ENCODE results near the gene APOBEC3B. TPM values are rescaled to one million over a fixed set of nuclear protein-coding genes. Genes with fewer than 3 reads are reported as not detected.
"Not testable (repeated sequence)": the region's sequence is repeated elsewhere in the genome, so short reads cannot be mapped to it uniquely, and the experiment has no call there.

Gene APOBEC3B
- total RNA-seq, 2 experiments from 2014 or later, result 8.0 to 8.5 TPM

DNA sequence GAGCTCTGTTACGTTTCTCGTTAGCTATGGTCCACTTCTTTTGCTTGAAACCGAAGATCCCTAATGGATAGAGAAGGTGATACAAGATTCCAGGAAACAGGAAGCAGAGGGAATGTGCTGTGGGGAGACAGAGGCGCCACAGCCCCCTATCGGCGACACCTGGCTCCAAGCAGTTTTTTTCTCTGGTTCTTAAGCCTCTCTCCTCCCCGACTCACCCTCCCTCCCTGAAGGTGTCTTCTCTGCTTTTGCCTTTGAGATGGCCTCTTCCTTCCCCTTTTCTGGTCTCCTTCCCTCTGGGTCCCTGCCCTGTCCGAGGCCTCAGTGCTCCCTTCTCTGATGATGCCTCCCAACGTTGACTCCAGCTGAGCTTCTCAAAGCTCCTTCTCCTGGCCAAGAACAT lies 38.9 kb upstream of the APOBEC3B start:
- H3K27ac Mint-ChIP-seq, result peak overlapping the region; percentile 59
- CTCF ChIA-PET, result interaction anchor here (0.7 to 1.4 kb wide), 5 partner anchors 9 to 90 kb away, joined by 3 to 8 read pairs (median 6); no protein-coding TSS in a partner anchor

DNA sequence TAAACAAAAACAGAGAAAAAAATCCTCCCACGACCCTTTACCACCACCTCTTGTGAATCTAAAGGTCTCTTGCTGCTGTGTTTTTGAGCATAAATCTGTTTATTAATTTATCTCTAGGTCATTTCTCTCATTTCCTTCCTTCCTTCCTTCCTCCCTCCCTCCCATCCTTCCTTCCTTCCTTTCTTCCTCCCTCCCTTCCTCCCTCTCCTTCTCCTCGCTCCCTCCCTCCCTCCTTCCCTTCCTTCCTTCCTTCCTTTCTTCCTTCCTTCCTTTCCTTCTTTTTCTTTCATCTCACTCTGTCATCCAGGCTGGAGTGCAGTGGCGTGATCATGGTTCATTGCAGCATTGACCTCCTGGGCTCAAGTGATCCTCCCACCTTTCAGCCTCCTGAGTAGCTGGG lies 38.3 kb upstream of the APOBEC3B start:
- no peak for DNase-seq
- H3K27ac Mint-ChIP-seq, result peak overlapping the region; percentile 59
- intact Hi-C loops (cut with DNase I, micrococcal nuclease), result no loop called here
- peaks cover 39% of the 10 kb centered on the region for H3K27me3 Mint-ChIP-seq
- ChIA-PET POLR2A (no interaction called here), CTCF (no interaction called here)
- H3K9me3 Mint-ChIP-seq (ENCODE audit: low read depth), result no peaks in the 10 kb centered on the region
- ATAC-seq, result no peak
- peaks cover 49% of the 10 kb centered on the region for H3K4me1 Mint-ChIP-seq
- H3K4me3 Mint-ChIP-seq, result no peak overlapping the region
- no peaks in the 10 kb centered on the region for H3K36me3 Mint-ChIP-seq (ENCODE audit: low read depth)

More for the DNA sequence above, 38.9 kb upstream of the APOBEC3B start:
- no peak for DNase-seq
- Mint-ChIP-seq H3K4me3 (no peak overlapping the region), H3K27me3 (peaks cover 42% of the 10 kb centered on the region), H3K36me3 (ENCODE audit: low read depth) (no peaks in the 10 kb centered on the region), H3K9me3 (ENCODE audit: low read depth) (no peaks in the 10 kb centered on the region), H3K4me1 (peaks cover 52% of the 10 kb centered on the region)
- ATAC-seq, result no peak
- POLR2A ChIA-PET, result no interaction called here
- intact Hi-C loops (cut with DNase I, micrococcal nuclease), result no loop called here

DNA sequence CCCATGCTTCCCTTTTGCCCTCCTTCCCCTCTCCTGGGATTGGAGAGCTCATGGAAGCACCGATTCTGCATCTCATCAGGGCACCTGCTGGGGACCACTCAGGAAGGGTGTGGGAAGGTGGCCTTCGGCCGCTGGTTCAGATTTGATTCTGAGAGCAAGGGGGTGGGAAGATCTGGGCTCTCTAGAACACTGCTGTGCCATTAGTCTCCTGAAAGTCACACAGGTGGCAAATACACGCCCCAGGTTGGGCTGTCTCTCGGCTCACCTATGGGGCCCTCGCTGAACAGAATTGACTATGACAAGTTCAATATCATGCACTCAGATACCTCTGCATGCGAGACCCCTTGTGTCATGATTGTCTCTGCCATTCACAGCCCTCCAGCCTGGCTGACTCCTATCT lies 37.5 kb upstream of the APOBEC3B start:
- H3K4me3 Mint-ChIP-seq, result no peak overlapping the region
- peaks cover 37% of the 10 kb centered on the region for H3K27me3 Mint-ChIP-seq
- intact Hi-C loops (cut with DNase I, micrococcal nuclease), result no loop called here
- ATAC-seq (no peak), DNase-seq (no peak)
- H3K36me3 Mint-ChIP-seq (ENCODE audit: low read depth), result no peaks in the 10 kb centered on the region
- H3K27ac Mint-ChIP-seq, result no peak overlapping the region
- H3K9me3 Mint-ChIP-seq (ENCODE audit: low read depth), result no peaks in the 10 kb centered on the region
- POLR2A ChIA-PET, result no interaction called here
- peaks cover 49% of the 10 kb centered on the region for H3K4me1 Mint-ChIP-seq
- CTCF ChIA-PET, result no interaction called here

DNA sequence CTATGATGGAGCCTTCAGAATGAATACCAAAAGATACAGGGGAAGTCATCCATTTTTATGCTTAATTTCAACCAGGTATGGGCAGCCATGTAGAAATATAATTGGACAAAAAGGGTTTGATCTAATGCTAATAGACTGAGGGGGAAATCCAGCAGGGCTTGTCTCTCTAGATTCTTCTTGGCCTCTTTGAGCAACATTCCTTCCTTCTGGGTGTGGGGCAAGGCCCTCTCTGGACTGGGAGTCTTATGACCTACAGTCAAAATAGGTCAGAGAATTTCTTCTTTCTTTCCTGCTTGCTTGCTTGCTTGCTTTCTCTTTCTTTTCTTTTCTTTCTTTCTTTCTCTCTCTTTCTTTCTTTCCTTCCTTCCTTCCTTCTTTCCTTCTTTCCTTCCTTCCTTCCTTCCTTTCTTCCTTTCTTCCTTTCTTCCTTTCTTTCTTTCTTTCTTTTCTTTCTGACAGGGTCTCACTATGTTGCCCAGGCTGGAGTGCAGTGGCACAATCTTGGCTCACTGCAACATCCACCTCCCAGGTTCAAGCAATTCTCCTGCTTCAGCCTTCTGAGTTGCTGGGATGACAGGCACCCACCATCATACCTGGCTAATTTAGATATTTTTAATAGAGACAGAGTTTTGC lies 36.3 kb upstream of the APOBEC3B start:
- H3K36me3 Mint-ChIP-seq (ENCODE audit: low read depth); H3K27ac Mint-ChIP-seq; ATAC-seq; H3K9me3 Mint-ChIP-seq (ENCODE audit: low read depth); DNase-seq; CTCF ChIA-PET; H3K4me3 Mint-ChIP-seq; intact Hi-C loops (cut with DNase I, micrococcal nuclease): not testable (repeated sequence)
- peaks cover 37% of the 10 kb centered on the region for H3K27me3 Mint-ChIP-seq
- POLR2A ChIA-PET, result interaction anchor here (1.2 kb wide), 1 partner anchor 72 kb away, joined by 3 read pairs; no protein-coding TSS in a partner anchor
- peaks cover 45% of the 10 kb centered on the region for H3K4me1 Mint-ChIP-seq

DNA sequence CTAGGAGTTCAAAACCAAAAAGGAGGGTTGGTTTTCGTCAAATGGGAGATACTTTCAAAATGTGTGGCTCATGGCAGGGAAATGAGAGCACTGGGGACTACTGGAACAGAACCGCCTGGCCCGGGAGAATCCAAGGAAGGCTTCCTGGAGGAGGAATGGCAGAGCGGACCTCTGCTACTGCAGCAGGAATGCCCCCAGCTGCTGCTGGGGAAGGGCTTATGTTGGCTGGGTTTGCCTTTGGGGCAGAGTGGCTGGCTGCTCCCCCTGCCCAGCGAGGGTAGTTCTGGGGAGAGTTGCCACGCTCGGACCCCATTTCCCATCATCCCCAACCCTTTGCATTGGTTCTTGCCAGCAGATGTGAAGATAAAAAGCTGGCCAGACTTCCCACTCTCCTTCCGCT lies 35.4 kb upstream of the APOBEC3B start:
- ATAC-seq (no peak), DNase-seq (no peak)
- H3K4me1 Mint-ChIP-seq, result peaks cover 36% of the 10 kb centered on the region
- intact Hi-C loops (cut with DNase I, micrococcal nuclease), result no loop called here
- ChIA-PET CTCF (interaction anchor here (1.0 kb wide), 1 partner anchor 224 kb away, joined by 3 read pairs; no protein-coding TSS in a partner anchor), POLR2A (interaction anchor here (1.2 kb wide), 1 partner anchor 73 kb away, joined by 3 read pairs; no protein-coding TSS in a partner anchor)
- H3K27ac Mint-ChIP-seq, result no peak overlapping the region
- H3K27me3 Mint-ChIP-seq, result peaks cover 37% of the 10 kb centered on the region
- H3K36me3 Mint-ChIP-seq (ENCODE audit: low read depth), result no peaks in the 10 kb centered on the region
- no peak overlapping the region for H3K4me3 Mint-ChIP-seq
- H3K9me3 Mint-ChIP-seq (ENCODE audit: low read depth), result no peaks in the 10 kb centered on the region

DNA sequence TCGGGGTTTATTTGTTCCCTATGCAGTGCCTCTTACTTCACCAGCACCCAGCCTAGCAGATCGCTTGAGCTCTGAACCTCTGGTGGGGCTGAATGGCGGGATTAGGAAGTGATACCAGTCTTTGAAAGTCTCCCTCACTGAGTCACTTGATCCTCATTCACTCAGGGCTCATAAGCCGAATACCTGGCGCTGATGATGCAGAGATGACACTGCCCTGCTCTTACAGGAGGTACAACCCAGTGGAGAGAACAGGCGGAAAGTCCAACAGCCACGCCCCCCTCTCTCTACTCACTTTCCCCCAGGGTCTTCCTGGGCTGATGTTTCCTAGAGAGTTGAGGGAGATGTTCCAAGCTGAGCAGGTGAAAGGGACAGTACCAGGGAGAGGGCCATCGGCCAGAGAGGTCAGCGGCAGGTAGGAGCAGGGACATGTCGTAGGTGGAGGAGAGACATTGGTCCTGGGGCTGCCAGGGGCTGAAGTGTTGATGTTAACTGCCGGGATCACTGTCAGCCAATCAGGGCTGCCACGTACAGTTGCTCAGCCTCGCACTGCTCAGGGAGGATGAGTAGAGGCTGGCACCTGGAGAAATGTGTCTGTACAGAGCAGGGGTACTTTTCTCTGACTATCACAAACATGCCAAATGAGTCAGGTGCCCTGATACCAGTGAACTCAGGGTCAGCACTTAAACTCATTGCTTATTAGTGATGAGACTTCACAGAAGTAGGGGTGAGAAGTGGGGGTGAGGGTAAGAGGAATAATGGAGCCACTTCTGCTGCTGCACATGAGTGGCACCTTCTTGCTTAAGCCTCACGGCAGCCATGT lies 34.6 kb upstream of the APOBEC3B start:
- peaks cover 29% of the 10 kb centered on the region for H3K4me1 Mint-ChIP-seq

DNA sequence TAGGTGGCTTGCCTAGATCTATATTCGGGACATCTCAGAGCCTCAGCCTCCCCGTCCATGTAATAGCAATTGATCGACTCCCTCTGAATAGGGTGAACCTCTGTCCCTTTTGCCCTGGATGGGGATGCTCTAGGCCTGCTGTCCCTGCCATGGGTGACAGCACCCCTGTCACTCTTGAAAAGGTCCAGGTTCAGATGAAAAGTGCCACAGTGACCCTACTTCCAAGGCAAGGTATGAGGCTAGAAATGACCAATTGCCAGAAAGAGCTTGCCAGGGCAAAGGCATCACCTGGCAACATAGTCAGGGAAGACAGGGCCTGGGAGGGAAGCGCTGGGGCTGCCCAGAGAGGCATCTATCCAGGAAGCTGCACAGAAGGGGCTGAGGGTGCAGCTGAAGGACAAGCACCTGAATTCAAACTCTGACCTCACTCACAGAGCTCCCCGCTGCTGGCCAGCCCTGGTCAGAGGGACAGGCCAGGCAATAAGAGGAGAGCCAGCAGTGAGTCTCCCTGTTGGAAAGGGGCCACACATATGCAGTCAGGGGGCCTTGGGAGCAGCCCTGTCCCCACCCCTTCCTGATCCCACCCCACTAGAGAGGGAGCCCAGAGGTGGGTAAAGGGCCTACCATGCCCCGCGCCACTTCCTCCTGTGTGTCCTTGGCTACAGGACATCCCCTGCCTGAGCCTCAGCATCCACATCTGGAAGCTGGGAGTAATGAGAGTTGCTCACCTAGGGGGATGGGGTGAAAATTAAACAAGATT lies 33.8 kb upstream of the APOBEC3B start:
- H3K4me3 Mint-ChIP-seq, result no peak overlapping the region
- peaks cover 36% of the 10 kb centered on the region for H3K27me3 Mint-ChIP-seq
- POLR2A ChIA-PET, result no interaction called here
- peaks cover 24% of the 10 kb centered on the region for H3K4me1 Mint-ChIP-seq
- H3K27ac Mint-ChIP-seq, result no peak overlapping the region
- no peak for ATAC-seq
- H3K36me3 Mint-ChIP-seq (ENCODE audit: low read depth), result no peaks in the 10 kb centered on the region
- CTCF ChIA-PET, result no interaction called here
- DNase-seq, result no peak
- intact Hi-C loops (cut with DNase I, micrococcal nuclease), result no loop called here
- H3K9me3 Mint-ChIP-seq (ENCODE audit: low read depth), result no peaks in the 10 kb centered on the region

More for the DNA sequence above, 34.6 kb upstream of the APOBEC3B start:
- Mint-ChIP-seq H3K36me3 (ENCODE audit: low read depth) (no peaks in the 10 kb centered on the region), H3K27me3 (peaks cover 37% of the 10 kb centered on the region), H3K4me3 (no peak overlapping the region), H3K27ac (peak overlapping the region; percentile 53), H3K9me3 (ENCODE audit: low read depth) (no peaks in the 10 kb centered on the region)
- intact Hi-C loops (cut with DNase I, micrococcal nuclease), result no loop called here
- ChIA-PET CTCF (interaction anchor here (1.0 kb wide), 1 partner anchor 224 kb away, joined by 3 read pairs; no protein-coding TSS in a partner anchor), POLR2A (interaction anchor here (1.2 kb wide), 1 partner anchor 74 kb away, joined by 3 read pairs; no protein-coding TSS in a partner anchor)
- peak; percentile 69 for DNase-seq
- peak; percentile 85 for ATAC-seq

DNA sequence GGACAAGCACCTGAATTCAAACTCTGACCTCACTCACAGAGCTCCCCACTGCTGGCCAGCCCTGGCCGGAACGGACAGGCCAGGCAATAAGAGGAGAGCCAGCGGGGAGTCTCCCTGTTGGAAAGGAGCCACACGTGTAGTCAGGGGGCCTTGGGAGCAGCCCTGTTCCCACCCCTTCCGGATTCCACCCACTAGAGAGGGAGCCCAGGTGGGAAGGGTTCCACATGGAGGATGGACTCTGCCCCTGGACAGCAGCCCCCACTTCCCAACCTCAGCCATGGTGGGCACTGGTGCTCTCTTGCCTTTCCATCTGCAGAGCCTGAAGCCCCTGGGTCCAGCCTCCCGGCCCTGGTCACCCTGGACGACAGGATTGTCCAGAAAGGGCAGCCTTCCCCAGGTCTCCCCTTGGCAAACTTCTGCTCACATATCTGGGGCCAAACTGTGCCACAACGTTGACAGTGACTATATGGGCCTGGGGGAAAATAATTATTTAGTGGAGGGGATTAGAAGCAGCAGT lies 32.2 kb upstream of the APOBEC3B start:
- intact Hi-C loops (cut with DNase I, micrococcal nuclease), result no loop called here
- Mint-ChIP-seq H3K4me1 (peaks cover 34% of the 10 kb centered on the region), H3K27me3 (peaks cover 23% of the 10 kb centered on the region), H3K36me3 (ENCODE audit: low read depth) (no peaks in the 10 kb centered on the region), H3K9me3 (ENCODE audit: low read depth) (no peaks in the 10 kb centered on the region), H3K4me3 (no peak overlapping the region), H3K27ac (no peak overlapping the region)
- ATAC-seq, result no peak
- ChIA-PET CTCF (interaction anchor here (0.6 to 2.0 kb wide), 3 partner anchors 28 to 80 kb away, joined by 3 to 7 read pairs (median 5); no protein-coding TSS in a partner anchor), POLR2A (interaction anchor here (0.6 to 1.6 kb wide), 2 partner anchors 9 to 44 kb away, joined by 3 read pairs; no protein-coding TSS in a partner anchor)
- DNase-seq, result no peak

DNA sequence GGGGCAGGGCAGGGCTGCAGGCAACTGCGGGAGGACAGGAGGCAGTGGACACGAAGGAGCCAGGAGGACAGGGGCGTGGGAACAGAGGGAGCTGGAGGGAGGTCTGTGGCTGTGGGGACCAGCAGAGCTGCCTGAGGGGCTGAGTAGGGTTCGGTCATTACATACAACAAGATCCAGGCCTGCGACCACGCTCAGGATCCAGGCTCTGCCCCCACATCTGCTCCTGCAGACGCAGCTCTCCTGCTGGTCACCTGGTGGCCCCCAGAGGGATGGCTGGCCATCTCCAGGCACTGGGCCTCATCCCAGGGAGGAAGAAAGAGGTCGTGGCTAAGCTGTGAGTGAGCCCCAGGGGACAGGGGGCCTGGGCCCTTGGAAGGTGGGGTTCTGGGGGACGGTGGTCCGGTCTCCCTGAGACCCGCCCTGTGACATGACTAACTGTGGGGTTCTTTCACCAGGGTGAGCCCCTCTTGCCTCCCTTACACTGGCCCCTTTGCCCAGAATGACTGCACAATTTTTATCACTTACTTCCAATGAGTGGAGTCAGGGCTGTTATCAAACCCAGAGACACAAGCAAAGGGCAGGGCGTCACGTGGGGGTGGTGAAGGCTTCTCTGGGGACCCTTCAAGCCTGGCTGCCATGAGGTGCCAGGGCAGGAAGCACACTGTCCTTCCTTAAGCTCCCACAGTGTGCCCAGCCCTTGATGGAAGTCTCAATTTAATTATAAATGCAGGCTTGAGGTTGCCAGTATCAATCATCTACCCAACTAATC lies 31.4 kb upstream of the APOBEC3B start:
- CTCF ChIA-PET, result interaction anchor here (0.8 to 2.0 kb wide), 2 partner anchors 21 to 81 kb away, joined by 6 to 7 read pairs; no protein-coding TSS in a partner anchor
- Mint-ChIP-seq H3K9me3 (ENCODE audit: low read depth) (no peaks in the 10 kb centered on the region), H3K27ac (no peak overlapping the region), H3K4me1 (peaks cover 38% of the 10 kb centered on the region), H3K36me3 (ENCODE audit: low read depth) (no peaks in the 10 kb centered on the region), H3K4me3 (no peak overlapping the region), H3K27me3 (peaks cover 22% of the 10 kb centered on the region)
- POLR2A ChIA-PET, result interaction anchor here (1.0 to 1.6 kb wide), 2 partner anchors 9 to 77 kb away, joined by 3 read pairs; no protein-coding TSS in a partner anchor
- no peak for DNase-seq
- intact Hi-C loops (cut with DNase I, micrococcal nuclease), result no loop called here
- no peak for ATAC-seq

DNA sequence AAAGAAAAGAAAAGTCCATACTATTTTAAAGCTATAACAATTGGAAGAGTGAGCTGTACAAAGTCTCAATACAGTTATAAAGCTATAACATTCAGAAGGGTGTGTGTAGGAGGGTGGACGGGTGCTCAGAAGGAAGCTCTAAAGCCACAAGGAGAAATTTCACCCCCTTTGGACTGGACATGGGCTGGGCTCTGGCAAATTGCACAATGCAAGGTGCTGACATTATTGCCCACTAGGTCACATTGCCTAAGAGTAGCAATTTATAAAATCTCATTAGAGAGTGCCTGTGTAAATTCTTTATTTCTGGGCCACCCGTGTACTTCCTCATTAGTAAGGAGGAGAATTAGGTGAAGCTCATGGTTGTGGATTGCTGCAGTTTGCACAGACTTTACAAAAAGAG lies 30.4 kb upstream of the APOBEC3B start:
- H3K36me3 Mint-ChIP-seq (ENCODE audit: low read depth), result no peaks in the 10 kb centered on the region
- peaks cover 15% of the 10 kb centered on the region for H3K27me3 Mint-ChIP-seq
- no peak for DNase-seq
- H3K4me1 Mint-ChIP-seq, result peaks cover 38% of the 10 kb centered on the region
- ChIA-PET CTCF (interaction anchor here (0.6 to 2.0 kb wide), 10 partner anchors 9 to 82 kb away, joined by 3 to 7 read pairs (median 4); no protein-coding TSS in a partner anchor), POLR2A (interaction anchor here (0.6 to 1.0 kb wide), 3 partner anchors 18 to 78 kb away, joined by 3 to 7 read pairs (median 4); no protein-coding TSS in a partner anchor)
- intact Hi-C loops (cut with DNase I, micrococcal nuclease), result no loop called here
- H3K4me3 Mint-ChIP-seq, result no peak overlapping the region
- no peak for ATAC-seq
- H3K27ac Mint-ChIP-seq, result no peak overlapping the region
- no peaks in the 10 kb centered on the region for H3K9me3 Mint-ChIP-seq (ENCODE audit: low read depth)
